ENCODE measurements around the gene FBXO48. TPM values are rescaled to one million over a fixed set of nuclear protein-coding genes. Genes with fewer than 3 reads are reported as not detected.

Gene FBXO48
- total RNA-seq, 3 donors from 2014 or later = 0.98 to 1.6 (median 1.1) TPM

DNA sequence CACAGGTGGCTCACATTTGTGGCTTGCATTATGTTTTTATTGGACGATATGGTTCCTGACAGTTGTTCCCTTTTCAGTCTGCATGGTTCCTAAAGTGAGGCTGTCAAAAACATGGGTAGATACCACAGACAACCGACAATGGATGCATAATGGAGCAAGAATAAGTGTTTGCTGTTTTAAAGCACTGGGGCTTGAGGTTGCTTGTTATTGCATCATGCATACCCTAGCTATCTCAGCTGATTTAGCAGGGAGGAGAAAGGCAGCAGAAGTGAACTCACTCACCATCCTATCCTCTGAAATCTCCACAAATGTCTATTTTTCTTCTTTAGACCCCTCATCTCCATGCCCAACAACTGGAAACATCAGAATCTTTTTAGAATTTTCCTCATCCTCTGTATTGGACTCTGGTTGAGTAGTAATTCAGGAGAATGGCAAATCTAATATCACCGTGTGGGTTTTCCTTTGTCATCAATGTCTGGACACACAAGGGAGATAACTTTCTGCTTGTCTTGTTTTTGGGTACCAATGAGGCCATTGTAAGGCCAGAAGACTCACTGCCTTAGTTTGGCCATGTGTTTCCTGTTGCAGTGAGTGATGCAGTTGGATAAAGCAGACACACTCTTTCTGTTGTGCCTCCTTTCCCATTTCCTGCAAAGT is 46.7 kb downstream of the FBXO48 start:
- Histone ChIP-seq H3K9me3 (no peaks in the 10 kb centered on the region), H3K4me1 (no peaks in the 10 kb centered on the region), H3K27me3 (no peaks in the 10 kb centered on the region), H3K4me3 (no peak overlapping the region), H3K27ac (no peak overlapping the region), H3K36me3 (no peaks in the 10 kb centered on the region)
- TF ChIP-seq, protein P1, sequence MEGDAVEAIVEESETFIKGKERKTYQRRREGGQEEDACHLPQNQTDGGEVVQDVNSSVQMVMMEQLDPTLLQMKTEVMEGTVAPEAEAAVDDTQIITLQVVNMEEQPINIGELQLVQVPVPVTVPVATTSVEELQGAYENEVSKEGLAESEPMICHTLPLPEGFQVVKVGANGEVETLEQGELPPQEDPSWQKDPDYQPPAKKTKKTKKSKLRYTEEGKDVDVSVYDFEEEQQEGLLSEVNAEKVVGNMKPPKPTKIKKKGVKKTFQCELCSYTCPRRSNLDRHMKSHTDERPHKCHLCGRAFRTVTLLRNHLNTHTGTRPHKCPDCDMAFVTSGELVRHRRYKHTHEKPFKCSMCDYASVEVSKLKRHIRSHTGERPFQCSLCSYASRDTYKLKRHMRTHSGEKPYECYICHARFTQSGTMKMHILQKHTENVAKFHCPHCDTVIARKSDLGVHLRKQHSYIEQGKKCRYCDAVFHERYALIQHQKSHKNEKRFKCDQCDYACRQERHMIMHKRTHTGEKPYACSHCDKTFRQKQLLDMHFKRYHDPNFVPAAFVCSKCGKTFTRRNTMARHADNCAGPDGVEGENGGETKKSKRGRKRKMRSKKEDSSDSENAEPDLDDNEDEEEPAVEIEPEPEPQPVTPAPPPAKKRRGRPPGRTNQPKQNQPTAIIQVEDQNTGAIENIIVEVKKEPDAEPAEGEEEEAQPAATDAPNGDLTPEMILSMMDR (IDR thresholded peaks at IDR 0.05) = no peak
- TF ChIP-seq POLR2A (IDR thresholded peaks at IDR 0.05) (no peak), POLR2AphosphoS5 (IDR thresholded peaks at IDR 0.05) (no peak)
- intact Hi-C loops (cut with DNase I; ENCODE audit: low total_unique reads) = no loop called here
- no peak for DNase-seq (ENCODE audit: low spot score in 2 of 2)

DNA sequence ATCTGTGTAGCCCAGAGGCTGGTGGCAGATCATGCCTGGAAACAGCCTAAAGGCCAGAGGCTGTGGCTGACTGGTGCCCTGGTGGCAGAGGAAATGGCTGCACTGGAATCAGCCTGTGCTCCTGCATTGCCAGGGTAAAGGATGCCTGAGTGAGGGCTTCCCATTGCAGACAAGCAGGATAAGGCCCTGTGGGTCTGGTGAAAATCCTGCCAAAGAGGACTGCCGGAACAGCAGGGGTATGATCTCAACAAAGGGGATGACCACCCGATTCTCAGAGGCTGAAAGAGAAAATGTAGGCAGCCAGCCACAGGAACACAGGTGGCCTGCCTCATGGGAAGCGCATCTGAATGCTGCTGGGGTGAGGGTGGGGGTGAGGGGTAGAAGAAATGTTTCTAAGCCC is 48.2 kb downstream of the FBXO48 start:
- Histone ChIP-seq H3K4me3 (no peak overlapping the region), H3K4me1 (no peaks in the 10 kb centered on the region), H3K27me3 (no peaks in the 10 kb centered on the region), H3K36me3 (no peaks in the 10 kb centered on the region), H3K9me3 (no peaks in the 10 kb centered on the region), H3K27ac (no peak overlapping the region)
- intact Hi-C loops (cut with DNase I; ENCODE audit: low total_unique reads) = no loop called here
- no peak for TF ChIP-seq POLR2AphosphoS5 (IDR thresholded peaks at IDR 0.05)
- TF ChIP-seq POLR2A (IDR thresholded peaks at IDR 0.05) = no peak
- TF ChIP-seq, protein P1 (IDR thresholded peaks at IDR 0.05) = no peak
- DNase-seq (ENCODE audit: low spot score in 2 of 2) = no peak

DNA sequence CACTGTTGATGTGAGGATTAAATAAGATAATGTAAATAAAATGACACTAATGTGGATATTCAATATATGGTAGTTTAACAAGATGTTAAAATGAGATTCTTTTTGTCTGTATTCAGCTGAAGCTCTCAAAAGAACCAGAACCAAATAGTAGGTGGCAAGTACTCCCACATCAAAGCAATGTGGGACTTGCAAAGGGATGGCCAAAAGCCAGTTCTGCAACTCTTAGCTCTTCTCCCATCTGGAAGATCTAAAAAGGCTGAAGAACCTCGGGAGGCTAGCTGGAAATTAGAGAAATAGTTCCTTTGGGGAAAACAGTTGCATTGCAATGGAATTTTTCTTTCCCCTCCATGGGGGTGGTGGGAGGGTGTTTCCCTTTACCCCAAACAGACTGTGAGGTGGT is 48.7 kb downstream of the FBXO48 start:
- TF ChIP-seq, protein P1 (IDR thresholded peaks at IDR 0.05) = no peak
- TF ChIP-seq POLR2A (IDR thresholded peaks at IDR 0.05) (no peak), POLR2AphosphoS5 (IDR thresholded peaks at IDR 0.05) (no peak)
- no peaks in the 10 kb centered on the region for H3K4me1 ChIP-seq
- H3K9me3 ChIP-seq = no peaks in the 10 kb centered on the region

DNA sequence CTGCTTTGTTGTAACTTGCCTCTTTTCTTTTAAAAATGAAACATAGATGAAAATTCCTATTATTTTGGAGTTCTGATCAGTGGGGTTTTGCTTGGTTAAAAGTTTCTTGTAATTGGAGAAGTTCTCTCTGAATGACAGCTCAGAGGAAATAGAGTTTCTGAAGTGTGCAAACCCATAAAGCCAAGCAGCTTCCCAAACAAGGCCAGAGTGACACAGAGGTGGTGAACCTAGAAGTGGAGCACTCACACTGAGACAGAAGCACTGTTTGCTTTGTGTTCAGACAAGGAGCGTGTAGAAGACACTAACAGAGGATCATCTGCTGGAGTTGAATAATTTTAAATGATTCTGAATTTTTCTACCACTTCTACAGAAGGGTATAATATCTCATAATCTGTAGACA is 49.2 kb downstream of the FBXO48 start:
- no peak for DNase-seq (ENCODE audit: low spot score in 2 of 2)
- TF ChIP-seq POLR2A (IDR thresholded peaks at IDR 0.05) (no peak), POLR2AphosphoS5 (IDR thresholded peaks at IDR 0.05) (no peak)
- TF ChIP-seq, protein P1 (IDR thresholded peaks at IDR 0.05) = no peak
- Histone ChIP-seq H3K36me3 (no peaks in the 10 kb centered on the region), H3K9me3 (no peaks in the 10 kb centered on the region), H3K4me3 (no peak overlapping the region), H3K4me1 (no peaks in the 10 kb centered on the region), H3K27me3 (no peaks in the 10 kb centered on the region), H3K27ac (no peak overlapping the region)
- intact Hi-C loops (cut with DNase I; ENCODE audit: low total_unique reads) = no loop called here

More for the DNA sequence above, 48.7 kb downstream of the FBXO48 start:
- no peak overlapping the region for H3K27ac ChIP-seq
- H3K27me3 ChIP-seq = no peaks in the 10 kb centered on the region
- H3K4me3 ChIP-seq = no peak overlapping the region
- H3K36me3 ChIP-seq = no peaks in the 10 kb centered on the region
- intact Hi-C loops (cut with DNase I; ENCODE audit: low total_unique reads) = no loop called here
- DNase-seq (ENCODE audit: low spot score in 2 of 2) = no peak

DNA sequence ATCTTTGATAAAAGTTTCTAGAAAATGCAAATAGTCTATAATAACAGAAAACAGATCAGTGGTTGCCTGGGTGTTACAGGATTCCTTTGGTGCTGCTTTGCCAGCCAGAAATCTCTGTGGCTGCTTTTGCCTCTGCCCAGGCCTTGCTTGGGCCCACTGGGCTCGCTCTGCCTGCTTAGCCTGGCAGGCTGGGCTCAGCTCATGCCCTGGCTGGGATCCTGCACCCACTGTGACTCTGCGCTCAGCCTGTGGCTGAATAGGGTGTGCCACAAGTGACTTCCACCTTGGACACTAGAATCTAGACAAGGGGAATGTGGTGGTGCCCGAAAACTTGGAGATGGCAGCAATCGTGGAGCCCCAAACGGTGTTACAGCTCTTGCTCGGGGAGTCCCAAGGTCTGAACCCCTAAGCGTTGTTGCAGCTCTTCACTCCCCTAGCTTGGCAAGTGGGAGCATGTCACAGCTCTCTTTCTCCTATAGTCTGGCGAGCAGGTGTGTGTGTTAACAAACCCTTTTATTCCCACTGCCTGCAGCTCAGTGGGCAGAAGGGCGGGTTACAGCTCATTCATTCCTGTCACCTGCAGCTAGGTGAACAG is 50.9 kb downstream of the FBXO48 start:
- H3K36me3 ChIP-seq = no peaks in the 10 kb centered on the region
- no peaks in the 10 kb centered on the region for H3K9me3 ChIP-seq
- H3K27me3 ChIP-seq = no peaks in the 10 kb centered on the region
- intact Hi-C loops (cut with DNase I; ENCODE audit: low total_unique reads) = no loop called here
- no peak overlapping the region for H3K27ac ChIP-seq
- DNase-seq (ENCODE audit: low spot score in 2 of 2) = no peak
- no peak overlapping the region for H3K4me3 ChIP-seq
- no peaks in the 10 kb centered on the region for H3K4me1 ChIP-seq
- no peak for TF ChIP-seq POLR2A (IDR thresholded peaks at IDR 0.05)
- TF ChIP-seq, protein P1 (IDR thresholded peaks at IDR 0.05) = no peak
- TF ChIP-seq POLR2AphosphoS5 (IDR thresholded peaks at IDR 0.05) = no peak
